HepG2 (cell line): Measurements from ENCODE around the gene MPC1L. TPM values are rescaled to one million over a fixed set of nuclear protein-coding genes. Genes with fewer than 3 reads are reported as not detected.

ENCODE experiments used
- ATAC-seq: fragments of 200-7000 bp; cut with Tn5 transposase; 3 replicates; pipeline ENCODE4 v1.9.1; 2020; ENCODE audit warnings: mild to moderate bottlenecking, moderate library complexity
- BruUV-seq: library from RNA; stranded (reverse); fragments of 400-500 nt; replicated peaks from 2 replicates; lab custom pipeline; 2021; lab: Mats Ljungman, UMichigan
- CTCF ChIA-PET: fragments of 300-600 bp; formaldehyde crosslinking; extraction: SDS; loops from one replicate; lab custom pipeline; 2021; ENCODE audit warnings: low total read pairs, inconsistent platforms, low intra/inter-chr PET ratio; lab: Yijun Ruan, JAX
- POLR2A ChIA-PET: fragments of 350-600 bp; sonication (Branson Sonifier 250); formaldehyde crosslinking; loops from one replicate; lab custom pipeline; 2020; ENCODE audit warnings: antibody characterized with exemption, inconsistent platforms; lab: Yijun Ruan, JAX
- DNase-seq: peaks from one replicate; pipeline ENCODE4 v3.0.0-alpha.2; 2015; ENCODE audit warnings: low spot score
- FAIRE-seq: peaks from 3 replicates; lab custom pipeline; 2011; peaks lifted over from hg19 to GRCh38; lab: Jason Lieb, UNC
- H2AFZ ChIP-seq: one replicate; pipeline ENCODE4 v1.6.1; 2011; ENCODE audit warnings: low read length, inconsistent platforms
- H3K27ac ChIP-seq: fragments of 300-600 bp; 3 replicates; pipeline ENCODE4 v1.8.0; 2011; ENCODE audit warnings: mixed run types, mild to moderate bottlenecking, mixed read lengths, low read length, inconsistent platforms; ENCODE audit not compliant: insufficient read depth; ENCODE audit errors: extremely low read length
- H3K27me3 ChIP-seq, 2 experiments: fragments of 200-600 bp in 1 of 2; 2 replicates in 1 of 2; 3 replicates in 1 of 2; pipeline versions ENCODE4 v1.6.0 to v1.8.0; 2011; ENCODE audit warnings: low read length in 2 of 2, mild to moderate bottlenecking in 2 of 2, moderate library complexity in 2 of 2, inconsistent platforms in 1 of 2; ENCODE audit not compliant: insufficient read depth in 2 of 2, control insufficient read depth in 1 of 2
- H3K36me3 ChIP-seq, 2 experiments: fragments of 200-600 bp in 1 of 2; replicated peaks in 1 of 2; 2 replicates in 1 of 2; 3 replicates in 1 of 2; pipeline versions ENCODE4 v1.5.1 to v1.8.0; 2011; ENCODE audit warnings: low read length in 2 of 2, inconsistent platforms in 1 of 2; ENCODE audit not compliant: insufficient read depth in 2 of 2, control insufficient read depth in 1 of 2
- H3K4me1 ChIP-seq: 2 replicates; pipeline ENCODE4 v1.5.1; 2012; ENCODE audit warnings: low read length, inconsistent platforms; ENCODE audit not compliant: insufficient read depth
- H3K4me2 ChIP-seq: 2 replicates; pipeline ENCODE4 v1.6.0; 2011; ENCODE audit warnings: low read depth, low read length, inconsistent platforms
- H3K4me3 ChIP-seq, 3 experiments: fragments of 200-600 bp in 1 of 3; sonication (generic), shearing (Covaris generic) in 1 of 3; replicated peaks in 1 of 3; 2 replicates each; pipeline ENCODE4 v1.5.1; 2011 to 2016; ENCODE audit warnings: low read length in 3 of 3, inconsistent platforms in 2 of 3, low read depth in 2 of 3, mild to moderate bottlenecking in 2 of 3, control low read depth in 1 of 3, mixed read lengths in 1 of 3; ENCODE audit not compliant: insufficient read depth in 1 of 3
- H3K79me2 ChIP-seq: one replicate; pipeline ENCODE4 v1.6.1; 2011; ENCODE audit warnings: low read length, inconsistent platforms; ENCODE audit not compliant: insufficient read depth
- H3K9ac ChIP-seq: 2 replicates; pipeline ENCODE4 v1.6.0; 2011; ENCODE audit warnings: mild to moderate bottlenecking, low read depth, low read length, inconsistent platforms; ENCODE audit not compliant: insufficient read depth
- H3K9me3 ChIP-seq: 2 replicates; pipeline ENCODE4 v1.5.1; 2012; ENCODE audit warnings: mild to moderate bottlenecking, low read length
- H4K20me1 ChIP-seq: 2 replicates; pipeline ENCODE4 v1.6.0; 2011; ENCODE audit warnings: inconsistent platforms, mild to moderate bottlenecking, low read length, moderate library complexity; ENCODE audit not compliant: insufficient read depth
- AHR ChIP-seq: IDR thresholded peaks from 2 replicates; pipeline ENCODE4 v1.6.1; 2018; ENCODE audit warnings: missing genetic modification reagents, missing compliant biosample characterization
- GABPB1 ChIP-seq: IDR thresholded peaks from 2 replicates; pipeline ENCODE4 v1.6.1; 2016; ENCODE audit warnings: mild to moderate bottlenecking, missing genetic modification reagents, moderate library complexity, missing compliant biosample characterization
- HNRNPL ChIP-seq: fragments of 200-400 bp; formaldehyde crosslinking; IDR thresholded peaks from 2 replicates; pipeline ENCODE4 v1.6.1; 2017; ENCODE audit warnings: mild to moderate bottlenecking, low read depth, low read length
- IRF9 ChIP-seq: sonication (generic); formaldehyde crosslinking; IDR thresholded peaks from 2 replicates; pipeline ENCODE4 v1.8.0; 2022; ENCODE audit warnings: missing genetic modification reagents, mild to moderate bottlenecking, borderline replicate concordance
- KDM5B ChIP-seq: sonication (generic); formaldehyde crosslinking; IDR thresholded peaks from 2 replicates; pipeline ENCODE4 v1.4.0; 2020; ENCODE audit warnings: missing genetic modification reagents, mild to moderate bottlenecking, borderline replicate concordance
- MAZ ChIP-seq, 2 experiments: sonication (generic) in 1 of 2; formaldehyde crosslinking in 1 of 2; IDR thresholded peaks; 2 replicates each; pipeline versions ENCODE4 v1.5.0 to v1.6.1; 2012 to 2020; ENCODE audit warnings: low read depth in 2 of 2, mild to moderate bottlenecking in 2 of 2, borderline replicate concordance in 1 of 2, improper control_type of control experiment in 1 of 2, low read length in 1 of 2, missing genetic modification reagents in 1 of 2, moderate library complexity in 1 of 2
- SRF ChIP-seq: IDR thresholded peaks from 2 replicates; pipeline ENCODE4 v1.6.1; 2011; ENCODE audit warnings: mild to moderate bottlenecking, low read depth, low read length, moderate library complexity
- ZBTB21 ChIP-seq: sonication (generic); formaldehyde crosslinking; IDR thresholded peaks from 2 replicates; pipeline ENCODE4 v1.4.0; 2020; ENCODE audit warnings: missing genetic modification reagents
- ZFP36L1 ChIP-seq: sonication (generic); formaldehyde crosslinking; IDR thresholded peaks from 2 replicates; pipeline ENCODE4 v1.8.0; 2022; ENCODE audit warnings: mild to moderate bottlenecking, missing genetic modification reagents, moderate library complexity
- ZMYM4 ChIP-seq: sonication (generic); formaldehyde crosslinking; IDR thresholded peaks from 2 replicates; pipeline ENCODE4 v1.8.1; 2023; ENCODE audit warnings: mild to moderate bottlenecking, missing genetic modification reagents
- ZNF274 ChIP-seq: sonication (generic); formaldehyde crosslinking; IDR thresholded peaks from 2 replicates; pipeline ENCODE4 v1.5.1; 2020; ENCODE audit warnings: mild to moderate bottlenecking, missing genetic modification reagents
- ZNF510 ChIP-seq: sonication (generic); formaldehyde crosslinking; IDR thresholded peaks from 2 replicates; pipeline ENCODE4 v1.4.0; 2020; ENCODE audit warnings: low read depth, mild to moderate bottlenecking, missing genetic modification reagents
- ZNF557 ChIP-seq: sonication (generic); formaldehyde crosslinking; IDR thresholded peaks from 2 replicates; pipeline ENCODE4 v1.4.0; 2020; ENCODE audit warnings: missing genetic modification reagents
- ZNF747 ChIP-seq: sonication (generic); formaldehyde crosslinking; IDR thresholded peaks from 2 replicates; pipeline ENCODE4 v1.8.1; 2023; ENCODE audit warnings: missing genetic modification reagents, mild to moderate bottlenecking, borderline replicate concordance
- ZNF777 ChIP-seq: sonication (generic); formaldehyde crosslinking; IDR thresholded peaks from 2 replicates; pipeline ENCODE4 v1.4.0; 2020; ENCODE audit warnings: missing genetic modification reagents
- WGBS: methylation state at CpG from one replicate; pipeline ENCODE4 v1.1.6; 2017; ENCODE audit warnings: low lambda C conversion rate; 5-methylcytosine and 5-hydroxymethylcytosine counted together
- in situ Hi-C: cut with HindIII; loops from 2 replicates; pipeline ENCODE4 v1.10.0; 2017; ENCODE audit warnings: low pct_unique_long_range_greater_than_20kb; ENCODE audit not compliant: extremely low pct_ligation_motif_present
- intact Hi-C: fragments of 100-400 bp; cut with micrococcal nuclease; formaldehyde crosslinking; loops from one replicate; pipeline ENCODE4 v1.10.0; 2022; ENCODE audit not compliant: unreplicated experiment
- polyA plus RNA-seq, 8 experiments: library from polyadenylated mRNA; depleted of rRNA in 3 of 8; stranded (reverse) in 7 of 8; unstranded in 1 of 8; fragments of >200 nt; fragmentation: Illumina TruSeq in 4 of 8; extraction: Trizol in 4 of 8; gene quantifications; 2 replicates each; pipeline versions ENCODE4 v1.2.1 to v1.2.3, GENCODE V29; 2011 to 2016; ENCODE audit warnings: low read depth in 4 of 8, missing spikeins in 1 of 8, mixed read lengths in 1 of 8; ENCODE audit not compliant: insufficient read depth in 1 of 8
- total RNA-seq, 5 experiments: library from RNA; depleted of rRNA; stranded (reverse); fragments of >200 nt; fragmentation: Illumina TruSeq; extraction: Trizol; gene quantifications; 2 replicates each; pipeline ENCODE4 v1.2.3, GENCODE V29; 2016; ENCODE audit warnings: low read depth in 1 of 5

Gene MPC1L
- total and polyA plus RNA-seq, 2 of the 13 experiments (the other 11 are each of a cell fraction or from before 2014, with no cell fraction given) = not detected

GRCh38 chrX:40579900-40580536 lies 43.2 kb upstream of the MPC1L start:
- peak overlapping the region; percentile 54; the same call in 1 of the 2 replicates for H3K9ac ChIP-seq
- TF ChIP-seq ZBTB21 = peak; percentile 22; the same call in 1 of the 2 replicates
- TF ChIP-seq ZNF747 (CRISPR knock-in tag) = no peak
- ChIA-PET POLR2A (interaction anchor here (1.0 to 1.2 kb wide), 2 partner anchors 9 to 68 kb away, joined by 3 to 4 read pairs; partner anchors contain the start of gene CXorf38), CTCF (no interaction called here)
- BruUV-seq = TSS peak; percentile 76
- peaks cover 46% of the 10 kb centered on the region for H3K4me1 ChIP-seq
- H3K4me3 ChIP-seq = peak overlapping the region; percentile 63 to 85 (median 83); a peak in 5 of 6 replicates
- in situ Hi-C loops = no loop called here
- peaks cover 21% of the 10 kb centered on the region for H3K79me2 ChIP-seq
- FAIRE-seq (no peak), ATAC-seq (peak; percentile 55), DNase-seq (no peak)
- intact Hi-C loops = loop anchor here (10.0 kb wide), 1 partner anchor 65 kb away; the partner anchor contains the start of gene CXorf38
- no peaks in the 10 kb centered on the region; a peak in 1 of 5 replicates for H3K27me3 ChIP-seq
- H2AFZ ChIP-seq = no peak overlapping the region
- WGBS = 8% methylated on average over 12 of the region's 12 CpGs
- no peak overlapping the region for H3K27ac ChIP-seq
- peak overlapping the region; percentile 66 for H3K4me2 ChIP-seq
- no peaks in the 10 kb centered on the region for H3K36me3 ChIP-seq
- no peaks in the 10 kb centered on the region for H4K20me1 ChIP-seq
- H3K9me3 ChIP-seq = no peaks in the 10 kb centered on the region

GRCh38 chrX:40580537-40581335 lies 42.5 kb upstream of the MPC1L start, which contains the start of gene ATP6AP2:
TSS of gene ATP6AP2 (plus strand) at chrX:40580970. CDS start at chrX:40581066, 96 bp downstream.
- DNase-seq (peak; percentile 89), ATAC-seq (peak; percentile 98), FAIRE-seq (peak; percentile 92)
- no peaks in the 10 kb centered on the region for H4K20me1 ChIP-seq
- no TSS peak for BruUV-seq
- ChIA-PET CTCF (no interaction called here), POLR2A (interaction anchor here (1.0 to 1.2 kb wide), 2 partner anchors 9 to 67 kb away, joined by 3 to 4 read pairs; partner anchors contain the start of gene CXorf38)
- H3K36me3 ChIP-seq = no peaks in the 10 kb centered on the region
- H3K9ac ChIP-seq = peak within 1 kb of the TSS; percentile 73
- peaks cover 46% of the 10 kb centered on the region for H3K4me1 ChIP-seq
- H3K9me3 ChIP-seq = no peaks in the 10 kb centered on the region
- 0% methylated on average over 2 of the region's 89 CpGs for WGBS
- intact Hi-C loops = loop anchor here (10.0 kb wide), 1 partner anchor 64 kb away; the partner anchor contains the start of gene CXorf38
- no peaks in the 10 kb centered on the region; a peak in 1 of 5 replicates for H3K27me3 ChIP-seq
- peak within 1 kb of the TSS; percentile 65 to 85 (median 83) for H3K4me3 ChIP-seq
- H3K4me2 ChIP-seq = peak within 1 kb of the TSS; percentile 71
- no peak within 1 kb of the TSS for H2AFZ ChIP-seq
- in situ Hi-C loops = no loop called here
- peak within 1 kb of the TSS; percentile 26 for H3K27ac ChIP-seq
- H3K79me2 ChIP-seq = peaks cover 21% of the 10 kb centered on the region
- peak; percentile 93 for TF ChIP-seq GABPB1 (CRISPR knock-in tag)
- no peak for TF ChIP-seq ZFP36L1
- TF ChIP-seq ZMYM4 (CRISPR knock-in tag) = peak; percentile 67
- no peak for TF ChIP-seq ZNF557
- no peak for TF ChIP-seq HNRNPL
- TF ChIP-seq SRF = no peak
- TF ChIP-seq KDM5B = peak; percentile 61; the same call in 1 of the 2 replicates
- no peak for TF ChIP-seq ZNF274 (CRISPR knock-in tag)
- TF ChIP-seq IRF9 (CRISPR knock-in tag) = 0 out of 2 replicates have a peak, but pooled peaks have one; percentile 33
- TF ChIP-seq ZNF777 (CRISPR knock-in tag) = peak; percentile 48; the same call in 1 of the 2 replicates
- TF ChIP-seq AHR (CRISPR knock-in tag) = no peak
- no peak for TF ChIP-seq ZNF510 (CRISPR knock-in tag)
- no peak for TF ChIP-seq MAZ (IDR thresholded peaks at IDR 0.05; ENCODE audit: borderline replicate concordance, low read depth, low read length)
- TF ChIP-seq MAZ (CRISPR knock-in tag; IDR thresholded peaks at IDR 0.05; ENCODE audit: low read depth) = no peak
